Tongue (tissue), 2 donors: ENCODE data around the gene ARGLU1. TPM values are rescaled to one million over a fixed set of nuclear protein-coding genes. Genes with fewer than 3 reads are reported as not detected.

Source experiments
- DNase-seq: peaks from one replicate; pipeline ENCODE4 v3.0.0-alpha.2; 2015
- total RNA-seq: library from RNA; depleted of rRNA; stranded (reverse); fragments of >200 nt; gene quantifications from one replicate; pipeline ENCODE4 v1.2.3, GENCODE V29; 2014

The ARGLU1 gene
- total RNA-seq, 1 donor from 2014 or later = 110 TPM

- DNase-seq = no peak
Observed at GRCh38 chr13:106524108-106524507, 43.8 kb downstream of the ARGLU1 start.

DNA sequence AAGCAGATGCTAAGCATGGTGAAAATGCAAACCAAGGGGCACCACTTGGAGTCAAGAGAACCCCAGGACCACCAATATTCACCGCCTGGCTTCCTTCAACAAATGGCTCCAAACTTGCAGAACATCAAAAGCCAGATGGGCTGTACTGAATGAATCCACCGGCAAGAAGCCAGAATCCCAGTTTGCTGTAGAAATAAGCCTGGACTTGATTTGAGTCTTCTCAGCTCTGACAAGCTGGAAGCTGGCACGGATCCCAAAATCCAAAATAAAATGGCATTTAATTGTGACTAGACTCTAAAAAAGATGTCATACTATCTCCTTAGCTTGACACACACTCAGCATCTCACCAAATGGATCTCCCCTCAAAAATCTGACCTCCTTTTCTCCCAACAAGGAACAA, 44.4 kb downstream of the ARGLU1 start:
- peak; percentile 67 for DNase-seq

DNA sequence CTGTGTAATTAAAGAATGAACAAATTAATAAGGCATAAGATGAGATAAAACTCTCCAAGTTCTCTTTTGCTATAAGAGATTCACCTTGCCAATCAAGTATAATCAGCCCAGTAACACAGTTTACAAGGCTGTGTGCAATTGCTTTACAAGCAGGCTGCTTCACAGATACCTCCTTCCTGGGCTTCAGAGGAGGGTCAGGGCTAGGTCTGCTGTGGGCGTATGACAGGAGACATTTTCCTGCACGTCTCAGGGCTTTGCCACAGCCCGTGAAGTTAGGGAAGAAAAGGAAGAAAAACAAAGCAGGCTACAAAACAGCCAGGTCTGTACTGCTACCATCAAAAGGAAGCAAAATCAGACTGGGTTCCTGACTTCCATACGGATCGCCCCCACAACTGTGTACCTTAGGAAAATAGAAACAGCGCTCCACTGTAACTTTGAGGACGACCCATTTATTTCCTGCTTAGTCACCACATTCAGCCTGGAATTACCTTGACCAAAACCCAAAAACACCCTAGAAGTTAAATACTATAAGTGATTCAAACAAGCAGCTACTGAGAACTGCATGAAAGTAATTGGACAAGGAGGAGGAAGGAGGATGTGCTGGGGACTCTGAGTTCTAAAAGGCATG, 44.9 kb downstream of the ARGLU1 start:
- no peak for DNase-seq

GRCh38 chr13:106522112-106522705, 45.7 kb downstream of the ARGLU1 start:
- DNase-seq = no peak

DNA sequence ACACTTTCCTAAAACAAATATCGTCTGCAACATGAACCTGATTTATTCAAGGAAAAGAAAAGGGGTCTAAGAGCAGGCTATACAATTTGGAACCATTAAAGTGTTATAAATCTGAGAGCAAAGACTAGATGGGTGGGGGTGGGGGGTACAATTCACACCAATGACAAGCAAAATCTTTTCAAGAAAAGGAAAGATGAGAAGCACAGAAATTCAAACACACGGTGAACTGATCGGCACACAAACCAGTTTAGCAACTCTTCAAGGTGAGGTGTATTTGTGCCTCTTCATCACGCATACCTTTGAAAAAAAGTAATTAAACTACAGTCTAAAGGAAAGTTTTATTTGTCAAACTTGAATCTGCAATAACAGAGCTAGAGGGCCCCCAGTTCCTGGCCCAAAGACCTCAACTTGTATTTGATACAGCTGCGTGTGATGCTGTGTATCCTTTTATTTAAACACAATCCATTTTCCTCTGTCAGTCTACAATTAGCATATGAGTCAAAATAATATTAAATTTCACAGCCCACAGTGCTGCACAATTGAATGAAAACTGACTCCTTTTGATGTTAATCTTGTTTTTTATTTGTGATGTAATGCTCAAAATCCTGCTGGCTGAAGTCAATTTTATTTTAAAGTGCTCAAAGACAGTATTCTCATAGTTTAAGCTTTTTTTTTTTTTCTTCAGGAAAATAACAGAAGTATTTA, 46.7 kb downstream of the ARGLU1 start:
- no peak for DNase-seq

- peak; percentile 70 for DNase-seq
Observed at GRCh38 chr13:106520251-106521054, 47.5 kb downstream of the ARGLU1 start.

- DNase-seq = no peak
Observed at GRCh38 chr13:106518512-106518911, 49.4 kb downstream of the ARGLU1 start.

GRCh38 chr13:106517109-106517847, 50.7 kb downstream of the ARGLU1 start:
- no peak for DNase-seq

DNA sequence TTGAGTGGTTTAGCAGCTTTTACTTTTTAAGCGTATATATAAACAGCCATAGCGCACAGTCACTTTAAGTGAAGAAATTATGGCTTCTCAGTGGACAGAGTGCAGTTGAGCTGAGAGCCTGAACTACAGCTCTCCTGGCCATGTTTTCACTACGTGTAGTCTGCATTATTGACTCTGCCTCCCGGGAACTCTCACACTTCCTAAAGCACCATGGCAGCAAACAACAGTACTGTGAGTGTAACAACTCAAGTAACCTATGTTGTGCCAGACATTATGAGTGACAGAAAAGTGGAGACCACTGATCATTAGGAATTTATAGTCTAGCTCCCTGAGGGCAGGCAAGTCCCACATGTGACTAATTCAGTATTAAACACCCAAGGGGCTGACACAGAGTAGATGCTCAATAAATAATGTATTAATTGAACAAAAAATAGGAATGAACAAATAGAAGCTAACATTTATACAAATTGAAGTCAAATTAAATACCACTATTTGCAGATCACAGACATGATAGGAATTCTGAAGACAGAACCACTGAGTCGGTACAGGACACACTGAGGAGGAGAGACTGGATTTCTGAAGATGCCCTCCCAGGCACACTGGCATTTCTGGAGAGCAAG, 52.2 kb downstream of the ARGLU1 start:
- DNase-seq = no peak

GRCh38 chr13:106514928-106515634, 52.9 kb downstream of the ARGLU1 start:
- no peak for DNase-seq

DNA sequence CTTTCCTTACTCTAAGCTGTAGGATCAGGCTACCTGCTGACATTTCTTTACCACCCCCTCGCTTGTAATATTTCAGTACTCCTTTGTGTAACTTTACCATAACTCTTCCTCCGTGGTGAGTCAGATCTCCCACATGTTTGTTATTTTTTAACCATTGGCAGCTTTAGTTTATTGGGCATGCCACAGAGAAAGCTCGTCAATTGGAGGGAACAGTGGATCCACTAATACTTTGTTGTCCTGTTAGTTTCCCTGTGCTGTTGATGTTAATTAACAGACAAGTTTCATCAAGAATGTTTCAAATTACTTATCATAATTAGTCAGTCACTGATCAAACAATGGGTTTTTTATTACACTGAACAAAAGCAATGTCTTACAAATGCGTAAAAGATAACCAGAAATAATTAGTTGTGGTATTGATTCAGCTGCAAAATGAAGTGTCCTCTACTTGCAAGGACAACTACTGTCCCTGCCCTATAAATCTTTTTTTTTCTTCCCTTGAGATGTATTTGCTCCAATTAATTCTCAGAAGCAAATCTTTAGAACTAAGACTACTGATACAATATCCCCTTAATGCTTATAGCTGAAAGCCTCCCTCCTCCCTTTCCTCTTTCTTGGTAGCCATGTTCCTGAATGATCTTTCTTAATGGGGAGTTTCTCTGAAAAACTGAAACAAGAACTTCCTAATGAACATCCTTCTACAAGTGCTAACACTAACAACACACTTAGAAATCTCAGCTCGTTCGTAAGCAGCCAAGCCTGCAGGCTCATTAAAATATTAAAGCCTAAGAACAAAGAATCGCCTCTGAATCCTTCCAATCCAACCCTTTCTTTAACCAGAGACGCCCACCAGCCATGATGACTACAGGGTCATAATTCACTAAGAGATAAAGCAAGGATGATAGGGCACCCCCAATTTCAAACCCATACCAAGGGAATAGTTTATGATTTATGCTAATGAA, 54.6 kb downstream of the ARGLU1 start:
- DNase-seq = no peak

- DNase-seq = no peak
Observed at GRCh38 chr13:106507560-106508274, 60.2 kb downstream of the ARGLU1 start.

GRCh38 chr13:106506286-106506685, 61.7 kb downstream of the ARGLU1 start:
- no peak for DNase-seq

DNA sequence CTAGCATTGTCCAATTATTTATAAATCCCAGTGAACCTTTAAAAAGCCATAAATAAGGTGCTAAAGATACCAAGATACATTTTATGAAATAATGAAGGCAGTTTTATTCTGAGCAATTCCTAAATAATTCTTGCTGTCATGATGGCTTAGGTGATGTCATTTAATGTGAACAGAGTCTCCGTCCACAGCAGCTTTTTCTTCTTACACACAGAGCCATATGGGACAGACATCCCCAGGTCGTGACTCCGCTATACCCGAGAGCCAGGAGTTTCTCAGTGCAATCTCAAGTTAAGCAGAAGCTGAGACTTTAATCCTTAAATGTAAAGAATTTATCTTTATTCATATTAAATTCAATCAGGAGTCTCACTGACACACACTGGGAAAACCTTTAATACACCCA, 62.2 kb downstream of the ARGLU1 start:
- no peak for DNase-seq

- DNase-seq = no peak
Observed at GRCh38 chr13:106505295-106505694, 62.6 kb downstream of the ARGLU1 start.

DNA sequence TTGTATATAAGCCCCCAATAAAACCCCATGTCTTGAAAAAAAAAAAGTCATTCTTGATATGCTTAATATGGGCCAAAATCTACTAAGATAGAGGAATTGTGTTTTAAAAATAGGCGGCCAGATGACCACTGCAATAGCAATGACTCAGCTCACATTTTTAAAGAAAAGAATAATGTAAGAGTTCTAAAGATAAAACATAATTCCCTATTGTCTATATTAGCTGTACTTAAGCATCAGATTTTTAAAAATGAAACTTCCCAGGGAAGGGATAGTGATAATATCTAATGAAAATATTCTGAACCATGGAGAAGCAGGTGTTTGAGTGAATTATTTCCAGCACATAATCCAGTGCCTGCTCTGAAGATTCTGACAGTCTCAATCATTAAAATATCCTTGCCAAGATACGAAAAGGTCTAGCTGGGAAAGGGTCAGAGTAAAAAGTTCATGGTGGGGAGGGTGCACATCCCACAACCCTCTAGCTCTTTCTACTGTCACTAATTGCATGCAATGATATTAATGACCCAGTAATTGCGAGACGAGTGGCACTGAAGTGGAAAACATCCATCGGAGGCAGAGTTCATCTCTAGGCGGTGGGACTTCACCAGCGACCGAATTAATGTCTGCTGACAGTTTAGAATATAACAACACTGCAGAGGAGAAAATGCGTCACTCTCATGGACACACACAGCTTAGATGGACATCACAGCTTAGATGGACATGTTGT, 64.0 kb downstream of the ARGLU1 start:
- DNase-seq = no peak

- no peak for DNase-seq
Observed at GRCh38 chr13:106503272-106503671, 64.7 kb downstream of the ARGLU1 start.

DNA sequence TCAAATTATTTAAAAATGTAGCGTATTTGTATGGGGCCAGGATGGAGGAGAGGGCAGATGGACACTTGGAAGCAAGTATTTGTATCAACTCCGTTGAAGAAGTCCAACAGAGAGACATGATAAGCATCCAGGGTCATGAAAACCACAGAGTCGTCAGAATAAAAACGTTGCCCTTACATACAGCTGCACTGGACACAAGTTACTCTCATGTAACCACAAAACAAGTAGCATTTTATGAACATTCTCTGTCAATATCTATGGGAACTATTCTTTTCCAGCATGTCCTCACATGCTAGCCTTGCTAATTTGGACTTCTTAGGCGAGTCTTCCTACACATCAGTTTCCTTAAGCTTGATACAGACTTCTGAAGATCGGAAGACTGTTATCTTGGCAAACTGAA, 67.5 kb downstream of the ARGLU1 start:
- no peak for DNase-seq
